ENCODE results near the gene APOL2. TPM values are rescaled to one million over a fixed set of nuclear protein-coding genes. Genes with fewer than 3 reads are reported as not detected.

APOL2 gene
- total RNA-seq = 10 to 100 TPM; 14.6 to 44.5 (median 23.5) TPM

GRCh38 chr22:36239401-36240171 lies at the start of gene APOL2:
APOL2 (minus strand) TSS chr22:36239527; CDS start chr22:36233162, 6,365 bp downstream.
- Histone ChIP-seq H3K4me3 (peak within 1 kb of the TSS; percentile 48 to 79 (median 60)), H3K27me3 (no peaks in the 10 kb centered on the region), H3K9me3 (no peaks in the 10 kb centered on the region), H3K4me1 (peaks cover 27 to 61% (median 44%) of the 10 kb centered on the region in 3 donors), H3K36me3 (peaks cover 0 to 19% (median 0%) of the 10 kb centered on the region in 3 donors), H3K27ac (peak within 1 kb of the TSS; percentile 87 to 95 (median 90))
- TF ChIP-seq POLR2A (IDR thresholded peaks at IDR 0.05) (peak in 3 of 4 donors; percentile 21 to 78 (median 66)), CTCF (IDR thresholded peaks at IDR 0.05) (peak; percentile 65 to 83 (median 69))
- 19 to 29% methylated on average over 6 to 11 of the region's 13 CpGs for WGBS, 2 donors
- peak; percentile 51 for DNase-seq
- intact Hi-C loops (cut with DNase I) = no loop called here

GRCh38 chr22:36288571-36289405 lies 49.5 kb upstream of the APOL2 start:
- intact Hi-C loops (cut with DNase I) = no loop called here
- Histone ChIP-seq H3K9me3 (no peaks in the 10 kb centered on the region), H3K36me3 (peaks cover 70 to 100% (median 83%) of the 10 kb centered on the region in 3 donors), H3K4me1 (peaks cover 0 to 51% (median 7%) of the 10 kb centered on the region in 3 donors), H3K4me3 (no peak overlapping the region), H3K27ac (peak overlapping the region in 3 of 4 donors; percentile 15 to 65 (median 25)), H3K27me3 (no peaks in the 10 kb centered on the region)
- TF ChIP-seq CTCF (IDR thresholded peaks at IDR 0.05) (no peak), POLR2A (IDR thresholded peaks at IDR 0.05) (no peak)
- DNase-seq = no peak
- 86% methylated on average over 15 to 28 of the region's 33 CpGs for WGBS, 2 donors

GRCh38 chr22:36287881-36288515 lies 48.7 kb upstream of the APOL2 start:
- no peaks in the 10 kb centered on the region for H3K27me3 ChIP-seq
- peaks cover 0 to 51% (median 7%) of the 10 kb centered on the region in 3 donors for H3K4me1 ChIP-seq
- no peak for DNase-seq
- 59 to 76% methylated on average over 10 to 17 of the region's 20 CpGs for WGBS, 2 donors
- H3K9me3 ChIP-seq = no peaks in the 10 kb centered on the region
- peaks cover 65 to 100% (median 81%) of the 10 kb centered on the region in 3 donors for H3K36me3 ChIP-seq
- TF ChIP-seq POLR2A (IDR thresholded peaks at IDR 0.05) (no peak), CTCF (IDR thresholded peaks at IDR 0.05) (no peak)
- no peak overlapping the region for H3K4me3 ChIP-seq
- H3K27ac ChIP-seq = peak overlapping the region in 3 of 4 donors; percentile 1 to 65 (median 15)
- intact Hi-C loops (cut with DNase I) = no loop called here

GRCh38 chr22:36286096-36286957 lies 47.0 kb upstream of the APOL2 start:
- intact Hi-C loops (cut with DNase I) = no loop called here
- H3K36me3 ChIP-seq = peaks cover 65 to 100% (median 82%) of the 10 kb centered on the region in 3 donors
- TF ChIP-seq POLR2A (IDR thresholded peaks at IDR 0.05) (no peak), CTCF (IDR thresholded peaks at IDR 0.05) (peak; percentile 68 to 95 (median 88))
- WGBS, 2 donors = 36 to 58% methylated on average over 11 to 18 of the region's 28 CpGs
- no peaks in the 10 kb centered on the region for H3K9me3 ChIP-seq
- H3K27me3 ChIP-seq = no peaks in the 10 kb centered on the region
- H3K4me1 ChIP-seq = peaks cover 0 to 51% (median 7%) of the 10 kb centered on the region in 3 donors
- H3K4me3 ChIP-seq = no peak overlapping the region
- H3K27ac ChIP-seq = peak overlapping the region; percentile 6 to 76 (median 71)
- no peak for DNase-seq

Data from esophagus squamous epithelium (tissue), 5 donors.